ENCODE results near the gene C19orf38.

DNA sequence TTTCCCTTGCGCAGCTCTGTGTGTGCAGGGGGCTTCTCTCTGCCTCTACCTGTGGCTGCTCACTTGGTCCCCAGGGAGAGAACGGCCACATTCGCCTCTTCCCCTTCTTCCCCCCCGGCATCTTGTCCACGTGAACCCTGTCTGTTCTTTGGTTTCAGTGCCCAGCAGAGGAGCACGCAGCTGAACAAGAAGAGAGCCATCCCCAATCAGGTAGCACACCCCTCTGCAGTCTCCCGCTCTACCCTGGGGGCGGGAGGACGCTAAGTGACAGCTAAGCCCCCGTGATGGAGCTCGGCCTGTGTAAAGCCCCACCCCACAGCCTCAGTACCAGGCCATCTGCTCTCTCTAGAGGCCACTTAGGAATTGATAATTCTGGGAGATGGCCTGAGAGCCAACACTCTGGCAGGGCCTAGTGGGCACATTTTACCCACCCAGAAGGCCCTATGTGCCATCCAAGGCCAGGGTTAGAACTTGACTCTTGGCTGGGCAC is 42.4 kb upstream of the C19orf38 start:
- TF ChIP-seq, protein P1, sequence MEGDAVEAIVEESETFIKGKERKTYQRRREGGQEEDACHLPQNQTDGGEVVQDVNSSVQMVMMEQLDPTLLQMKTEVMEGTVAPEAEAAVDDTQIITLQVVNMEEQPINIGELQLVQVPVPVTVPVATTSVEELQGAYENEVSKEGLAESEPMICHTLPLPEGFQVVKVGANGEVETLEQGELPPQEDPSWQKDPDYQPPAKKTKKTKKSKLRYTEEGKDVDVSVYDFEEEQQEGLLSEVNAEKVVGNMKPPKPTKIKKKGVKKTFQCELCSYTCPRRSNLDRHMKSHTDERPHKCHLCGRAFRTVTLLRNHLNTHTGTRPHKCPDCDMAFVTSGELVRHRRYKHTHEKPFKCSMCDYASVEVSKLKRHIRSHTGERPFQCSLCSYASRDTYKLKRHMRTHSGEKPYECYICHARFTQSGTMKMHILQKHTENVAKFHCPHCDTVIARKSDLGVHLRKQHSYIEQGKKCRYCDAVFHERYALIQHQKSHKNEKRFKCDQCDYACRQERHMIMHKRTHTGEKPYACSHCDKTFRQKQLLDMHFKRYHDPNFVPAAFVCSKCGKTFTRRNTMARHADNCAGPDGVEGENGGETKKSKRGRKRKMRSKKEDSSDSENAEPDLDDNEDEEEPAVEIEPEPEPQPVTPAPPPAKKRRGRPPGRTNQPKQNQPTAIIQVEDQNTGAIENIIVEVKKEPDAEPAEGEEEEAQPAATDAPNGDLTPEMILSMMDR (IDR thresholded peaks at IDR 0.05), result no peak
- TF ChIP-seq POLR2A (IDR thresholded peaks at IDR 0.05), result no peak

All from testis (tissue), 2 donors.